ENCODE measurements around the gene ASB11.
"Not testable (repeated sequence)": the region's sequence is repeated elsewhere in the genome, so short reads cannot be mapped to it uniquely, and the experiment has no call there.

Gene ASB11

DNA sequence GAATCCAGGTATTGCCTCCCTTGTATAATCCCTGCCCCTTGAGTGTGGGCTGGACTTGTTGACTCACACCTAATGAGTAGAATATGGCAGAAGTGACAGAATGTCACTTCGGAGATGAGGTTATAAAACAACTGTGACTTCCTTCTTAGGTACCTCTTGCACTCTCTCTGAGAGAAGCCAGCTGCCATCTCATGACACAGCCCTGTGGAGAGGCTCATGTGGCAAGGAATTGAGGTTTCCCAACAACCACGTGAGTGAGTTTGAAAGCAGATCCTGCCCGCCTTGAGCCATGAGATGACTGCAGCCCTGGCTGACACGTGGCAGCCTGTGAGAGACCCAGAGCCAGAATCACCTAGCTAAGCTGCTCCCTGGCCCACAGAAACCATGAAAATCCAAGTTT, 13.5 kb downstream of the ASB11 start:
- DNase-seq = peak; percentile 5

DNA sequence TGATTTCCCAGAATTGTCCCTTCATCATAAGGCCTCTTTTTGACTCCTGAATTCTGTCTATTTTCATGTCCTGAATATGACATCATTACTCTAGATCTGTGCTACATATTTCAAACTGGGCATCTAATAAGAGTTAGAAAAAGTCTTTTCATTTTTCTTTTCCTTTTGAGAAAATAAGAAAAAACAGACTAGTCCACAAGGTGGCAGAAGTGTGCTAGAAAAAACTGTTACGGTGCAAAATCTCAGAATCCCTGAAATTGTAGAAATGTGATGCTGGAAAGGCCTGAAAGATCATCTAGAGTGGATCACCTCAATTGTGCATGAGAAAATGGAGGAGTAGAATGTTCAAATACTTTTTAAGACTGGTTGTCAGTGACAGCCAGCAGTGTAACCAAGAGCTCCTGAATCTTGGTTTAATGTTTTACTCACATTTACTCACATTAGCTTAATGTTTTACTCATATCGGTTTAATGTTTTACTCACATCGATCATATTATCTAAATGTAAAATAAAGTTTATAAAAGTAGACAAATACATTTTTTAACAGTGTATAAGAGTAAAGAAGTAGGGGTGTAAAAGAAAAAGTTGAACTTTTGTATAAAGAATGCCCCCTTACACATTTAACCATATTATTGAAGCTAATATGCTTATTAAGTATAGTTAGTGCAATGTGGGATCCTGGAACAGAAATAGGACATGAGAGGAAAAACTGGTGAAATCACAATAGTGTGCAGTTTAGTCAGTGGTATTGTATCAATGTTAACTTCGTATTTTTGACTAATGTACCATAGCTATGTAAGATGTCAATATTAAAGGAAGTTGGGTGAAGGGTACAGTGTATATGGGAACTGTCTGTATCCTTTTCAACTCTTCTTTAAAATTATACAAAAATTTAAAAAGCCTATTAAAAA, 15.2 kb downstream of the ASB11 start:
- no peak for DNase-seq

DNA sequence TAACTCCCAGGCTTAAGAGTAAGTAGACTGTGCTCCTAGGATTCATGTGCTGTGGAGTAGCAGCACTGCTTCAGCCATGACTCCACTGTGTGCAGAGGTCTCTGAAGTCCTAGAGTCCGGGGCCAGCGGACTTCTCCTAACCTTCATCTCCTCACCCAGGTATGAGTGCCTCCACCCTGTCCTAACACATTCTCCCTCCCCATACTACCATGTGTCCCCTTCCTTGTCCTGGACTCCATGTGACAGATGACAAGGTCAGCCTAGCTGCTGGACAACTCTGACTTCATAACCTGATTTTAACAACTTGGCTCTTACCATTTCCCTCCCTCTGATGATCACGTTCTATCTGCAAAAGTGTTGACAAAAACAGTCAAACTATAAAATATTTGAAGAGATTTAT, 16.7 kb downstream of the ASB11 start:
- no peak for DNase-seq

DNA sequence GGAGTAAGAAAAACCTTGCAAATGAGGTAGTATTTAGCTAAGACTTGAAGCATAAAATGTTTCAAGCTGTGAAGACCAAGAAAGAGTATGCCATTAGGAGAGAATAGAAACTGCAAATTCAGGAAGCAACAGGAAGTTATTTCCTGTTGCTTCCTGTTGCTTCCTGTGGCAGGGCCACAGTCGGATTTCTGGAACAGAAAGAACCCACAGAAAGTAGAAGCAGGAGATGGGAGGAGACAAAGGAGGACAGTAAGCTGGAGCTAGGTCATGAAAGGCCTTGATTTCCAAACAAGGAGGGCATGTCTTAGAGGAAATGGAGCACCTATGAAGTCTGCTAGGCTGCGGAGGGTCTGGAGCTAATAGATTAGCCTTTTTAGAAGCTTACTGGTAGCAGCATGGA, 17.2 kb downstream of the ASB11 start:
- no peak for DNase-seq

DNA sequence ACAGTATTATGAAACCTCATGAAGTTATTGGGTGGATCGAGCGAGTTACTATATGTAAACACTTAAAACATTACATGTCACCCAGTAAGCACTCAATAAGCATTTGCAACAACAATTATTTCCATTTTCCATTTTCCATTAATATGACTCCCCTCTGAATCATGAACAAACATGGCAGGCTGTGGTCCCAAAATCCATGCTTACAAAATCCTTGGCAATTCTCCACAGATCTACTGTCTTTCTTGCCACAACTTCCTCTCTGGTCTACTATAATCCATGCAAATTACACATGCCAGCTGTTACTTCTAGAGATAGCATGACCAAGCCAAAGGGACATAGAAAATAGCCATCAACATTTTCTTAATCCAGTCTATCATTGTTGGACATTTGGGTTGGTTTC, 22.0 kb downstream of the ASB11 start:
- no peak for DNase-seq

DNA sequence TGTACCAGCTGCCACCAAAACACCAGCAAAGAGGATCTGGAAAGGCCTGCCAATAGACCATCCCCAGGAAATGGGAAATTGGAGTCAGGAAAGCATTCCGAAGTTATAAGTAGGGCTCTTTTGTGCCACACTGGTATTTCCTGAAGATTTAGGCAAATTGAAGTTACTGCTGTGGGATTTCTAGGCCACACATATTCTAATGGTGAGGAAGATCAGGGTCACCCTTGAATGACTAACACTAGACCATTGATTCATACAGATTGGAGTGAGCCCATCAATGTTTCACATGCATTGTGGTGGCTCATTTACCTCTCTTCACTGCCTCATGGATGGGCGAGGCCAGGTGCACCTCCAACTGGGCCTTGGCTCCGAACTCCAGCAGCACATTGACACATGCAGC, 22.6 kb downstream of the ASB11 start:
- no peak for DNase-seq

DNA sequence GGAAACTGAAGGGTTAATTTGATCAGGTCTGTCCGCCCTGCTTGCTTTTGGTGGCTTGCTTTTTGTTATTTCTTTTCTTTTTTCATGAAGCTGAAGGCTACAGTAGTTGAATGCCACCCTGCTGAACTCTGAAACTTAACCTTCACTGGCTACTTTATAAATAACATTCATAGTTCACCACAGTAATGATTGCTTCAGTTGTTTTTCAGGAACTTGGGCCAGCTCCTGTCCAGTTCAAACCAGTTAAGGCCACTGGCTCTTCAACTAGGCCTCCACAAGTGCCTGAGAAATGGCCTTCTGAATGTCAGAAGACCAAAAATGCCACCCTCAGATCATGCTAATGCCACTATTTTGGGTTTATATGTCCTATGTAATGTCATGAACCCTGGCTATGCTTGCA, 37.8 kb downstream of the ASB11 start:
- DNase-seq = no peak

DNA sequence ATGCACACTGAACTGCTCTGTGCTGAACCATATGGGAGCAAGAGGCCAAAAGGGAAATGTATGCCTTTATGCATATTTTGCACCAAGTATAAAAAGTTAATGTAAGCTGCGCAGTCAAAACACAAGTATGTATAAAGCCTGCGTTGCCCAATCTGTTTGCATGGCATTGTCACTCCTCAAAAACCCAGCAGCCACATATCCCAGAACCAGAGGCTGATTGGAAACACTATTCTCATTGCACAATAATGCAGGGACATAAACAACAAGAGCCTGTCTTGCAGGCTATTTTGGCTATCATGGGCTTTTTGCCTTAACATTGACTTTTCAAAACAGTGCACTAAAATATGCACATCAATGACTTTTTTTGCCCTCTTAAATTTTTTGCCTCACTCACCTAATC, 40.5 kb downstream of the ASB11 start:
- DNase-seq = no peak

DNA sequence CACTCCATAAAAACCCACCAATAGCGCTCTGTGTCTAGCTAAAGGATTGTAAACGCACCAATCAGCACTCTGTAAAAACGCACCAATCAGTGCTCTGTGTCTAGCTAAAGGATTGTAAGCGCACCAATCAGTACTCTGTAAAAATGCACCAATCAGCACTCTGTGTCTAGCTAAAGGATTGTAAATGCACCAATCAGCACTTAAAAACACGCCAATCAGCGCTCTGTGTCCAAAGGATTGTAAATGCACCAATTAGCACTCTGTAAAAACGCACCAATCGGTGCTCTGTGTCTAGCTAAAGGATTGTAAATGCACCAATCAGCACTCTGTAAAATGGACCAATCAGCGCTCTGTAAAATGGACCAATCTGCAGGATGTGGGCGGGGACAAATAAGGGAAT, 42.2 kb downstream of the ASB11 start:
- not testable (repeated sequence) for DNase-seq

DNA sequence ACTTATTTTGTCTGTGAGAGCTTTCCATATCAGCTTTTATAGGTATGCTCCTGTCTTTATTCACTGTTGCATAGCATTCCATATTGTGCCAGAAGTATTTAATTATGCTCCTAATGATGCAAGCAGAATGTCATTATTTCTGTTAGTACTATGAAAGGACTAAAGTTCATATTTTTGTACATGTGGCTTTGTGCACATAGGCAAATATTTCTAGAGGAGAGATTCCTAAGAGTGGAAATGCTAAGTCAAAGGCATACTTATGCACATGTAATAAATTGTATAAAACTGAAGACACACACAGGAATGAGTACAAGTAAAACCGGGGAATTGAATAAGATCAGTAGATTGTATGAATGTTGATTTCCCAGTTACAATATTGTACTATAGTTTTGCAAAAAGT, 43.7 kb downstream of the ASB11 start:
- no peak for DNase-seq

DNA sequence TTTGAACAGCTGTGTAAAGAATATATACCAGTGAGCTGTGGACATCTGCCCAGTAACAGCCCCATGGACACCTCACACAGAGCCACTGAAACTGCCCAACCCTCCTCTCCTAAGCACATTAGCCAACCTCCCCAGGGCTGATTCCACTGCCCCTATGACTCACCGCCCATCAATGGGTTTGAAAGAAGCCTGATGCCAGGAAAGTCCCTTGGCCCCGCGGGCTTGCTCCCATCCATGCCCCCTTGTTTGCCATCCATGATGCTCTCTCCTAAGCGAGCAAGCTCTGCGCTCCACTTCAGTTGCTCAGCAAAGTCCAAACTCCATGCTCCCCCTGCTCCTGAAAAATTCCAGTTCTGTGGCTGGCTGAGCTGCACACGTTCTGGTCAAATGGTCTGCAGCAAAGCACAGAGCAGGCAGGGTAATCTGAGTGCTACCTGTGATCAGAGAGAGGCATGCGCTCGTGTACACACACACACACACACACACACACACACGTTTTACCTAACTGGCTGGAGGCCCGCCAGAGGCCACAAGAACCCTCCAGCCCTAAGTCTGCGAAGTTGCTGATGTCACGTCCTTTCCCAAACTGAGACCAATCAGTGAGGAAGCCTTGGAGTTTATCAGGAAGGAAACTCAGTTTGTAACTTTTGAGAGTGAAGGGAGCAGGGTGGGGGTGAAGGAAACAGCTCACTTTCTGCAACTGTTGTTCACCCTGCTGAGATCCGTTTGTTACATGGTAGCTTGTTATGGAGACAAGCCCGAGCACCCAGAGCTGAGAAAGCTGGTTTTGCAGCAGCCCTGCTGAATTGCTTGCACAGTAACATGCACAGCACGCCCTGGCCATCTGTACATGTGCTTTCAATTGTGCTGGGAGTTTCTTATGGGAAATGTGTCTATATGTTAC, 45.6 kb downstream of the ASB11 start, which contains the start of gene ASB9:
Gene ASB9, minus strand, starts transcription at position 466 of the 904 bp plus-strand sequence. Its CDS starts 209 bp downstream, at position 257.
- peak; percentile 20 for DNase-seq

DNA sequence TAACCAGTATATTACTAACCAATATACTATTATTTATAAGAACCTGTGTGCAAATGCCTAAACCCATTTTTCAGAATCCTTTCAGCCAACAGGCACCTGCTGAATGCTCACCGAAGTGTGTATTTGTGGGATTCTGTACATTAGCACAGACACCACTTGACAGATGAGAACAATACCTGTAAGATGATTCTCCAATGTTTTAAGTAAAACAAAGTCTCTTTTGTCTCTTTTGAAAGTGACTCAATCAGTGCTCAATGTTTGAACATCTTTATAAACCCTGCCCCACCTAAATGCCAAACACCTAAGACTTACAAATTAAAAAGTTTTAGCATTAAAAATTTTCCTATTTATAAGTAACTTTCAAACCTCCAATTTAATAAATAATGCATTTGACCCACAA, 46.3 kb downstream of the ASB11 start:
- DNase-seq = no peak

DNA sequence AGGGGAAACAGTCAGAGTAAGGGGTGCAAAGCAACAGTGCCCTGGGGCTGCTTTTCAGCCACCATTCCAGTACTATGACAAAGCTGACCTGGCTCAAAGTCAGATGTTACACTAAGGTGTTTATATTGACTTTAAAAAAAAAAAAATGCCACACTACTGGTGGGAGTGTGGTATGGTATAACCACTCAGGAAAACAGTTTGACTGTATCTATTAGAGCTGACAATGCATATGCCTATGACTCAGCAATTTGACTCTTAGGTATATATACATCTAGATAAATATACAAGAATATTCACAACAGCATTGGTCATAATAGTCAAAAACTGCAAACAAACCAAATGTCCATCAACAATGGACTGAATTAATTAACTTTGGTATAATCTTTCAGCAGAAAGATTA, 60.6 kb downstream of the ASB11 start:
- no peak for DNase-seq

DNA sequence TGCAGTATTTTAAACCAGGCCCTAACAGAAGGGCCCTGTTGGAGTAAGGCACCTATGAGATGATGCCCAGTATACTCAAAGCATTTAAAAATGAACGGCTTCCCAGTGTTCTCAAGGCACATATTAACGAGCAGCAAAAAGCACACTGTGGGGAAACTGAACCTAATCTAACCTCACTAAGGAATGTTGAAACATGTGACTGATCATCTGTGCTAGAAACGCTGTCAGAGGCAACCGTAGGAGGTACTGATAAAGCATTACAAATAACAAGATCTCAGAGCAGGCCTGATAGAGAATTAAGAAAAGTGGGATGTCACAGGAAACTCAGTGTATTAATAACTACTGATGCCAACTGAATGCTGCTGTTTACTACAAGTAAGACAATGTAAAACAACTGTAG, 69.5 kb downstream of the ASB11 start:
- DNase-seq = no peak

DNA sequence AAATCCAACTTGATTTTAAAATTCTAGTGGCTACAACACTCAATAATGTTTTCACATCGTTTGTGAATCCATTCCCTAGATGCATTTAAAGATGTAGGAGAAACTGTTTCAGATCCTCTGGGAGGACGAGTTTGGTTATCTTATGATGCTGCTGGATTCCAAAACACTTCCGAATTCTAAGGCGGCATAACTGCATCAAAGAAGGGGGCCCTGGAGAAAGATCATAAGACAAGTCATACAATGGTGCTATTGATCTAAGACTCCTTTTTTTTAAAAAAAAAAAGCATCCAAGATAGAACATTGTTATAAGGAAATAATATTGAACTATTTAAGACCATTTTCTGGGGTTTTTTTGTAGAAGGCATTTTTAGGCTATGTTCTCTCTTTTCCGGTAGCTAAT, 71.0 kb downstream of the ASB11 start:
- DNase-seq = no peak

DNA sequence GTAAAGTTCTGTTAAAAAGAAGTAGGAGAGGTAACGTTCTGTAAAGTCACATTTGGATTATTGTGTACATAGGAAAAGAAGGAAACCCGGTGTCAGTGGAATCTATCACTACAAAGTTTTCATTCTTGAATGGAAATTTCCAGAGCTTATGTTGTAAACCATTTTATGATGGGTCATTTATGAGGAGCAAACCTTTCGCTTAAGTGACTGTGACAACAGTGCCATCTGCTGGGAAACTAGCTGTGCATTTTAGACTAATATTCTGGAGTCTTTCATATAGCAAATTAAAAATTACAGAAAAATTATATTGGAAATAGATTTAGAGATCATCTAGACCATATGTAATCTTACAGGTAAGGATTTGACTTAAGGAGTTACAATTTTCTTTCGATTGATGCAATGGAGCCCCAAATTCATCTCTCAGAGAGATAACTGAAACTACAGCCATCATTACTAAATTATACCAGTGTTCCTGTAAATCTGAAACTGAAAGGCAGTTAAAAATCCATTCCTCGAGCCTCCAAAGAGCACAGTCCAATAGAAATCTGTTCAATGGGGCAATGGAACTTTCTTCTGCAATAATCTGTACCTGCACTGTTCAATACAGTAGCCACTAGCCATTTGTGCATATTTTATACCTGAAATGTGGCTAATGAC, 72.4 kb downstream of the ASB11 start:
- peak; percentile 41 for DNase-seq

DNA sequence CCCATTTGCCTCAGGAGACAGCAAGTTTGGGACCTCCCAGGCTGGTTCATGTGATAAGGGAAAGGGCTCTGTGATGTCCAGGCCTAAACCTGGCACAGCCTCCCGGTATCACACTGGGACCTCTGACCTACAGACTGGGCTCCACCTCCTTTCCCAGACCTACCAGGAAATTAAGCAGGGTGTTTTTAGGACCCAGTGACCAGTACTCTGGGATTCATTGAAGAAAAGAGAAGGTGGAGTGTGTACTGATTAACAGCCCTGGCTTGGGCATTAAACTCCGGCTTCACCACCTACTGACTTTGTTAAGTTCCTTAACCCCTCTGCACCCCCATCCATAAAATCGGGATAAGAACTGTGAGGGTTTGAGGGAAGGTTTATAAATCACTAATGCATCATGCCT, 74.1 kb downstream of the ASB11 start:
- DNase-seq = no peak

DNA sequence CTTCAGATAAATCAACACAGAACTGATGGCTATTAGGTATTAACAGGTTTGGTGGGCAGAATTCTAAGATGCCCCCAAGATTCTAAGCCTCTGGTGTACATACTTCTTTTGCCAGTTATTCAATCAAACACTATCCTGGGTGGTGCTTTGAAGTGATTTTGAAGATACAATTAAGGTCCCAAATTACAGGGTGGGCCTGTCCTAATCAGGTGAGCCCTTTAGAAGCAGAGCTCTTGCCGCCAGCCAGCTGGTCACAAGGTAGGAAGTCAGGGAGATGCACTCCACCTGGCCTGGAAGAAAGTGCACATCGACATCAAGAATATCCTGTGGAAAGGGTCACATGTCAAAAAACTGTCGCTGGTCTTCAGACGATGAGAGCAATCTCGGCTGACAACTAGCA, 75.0 kb downstream of the ASB11 start:
- DNase-seq = no peak

DNA sequence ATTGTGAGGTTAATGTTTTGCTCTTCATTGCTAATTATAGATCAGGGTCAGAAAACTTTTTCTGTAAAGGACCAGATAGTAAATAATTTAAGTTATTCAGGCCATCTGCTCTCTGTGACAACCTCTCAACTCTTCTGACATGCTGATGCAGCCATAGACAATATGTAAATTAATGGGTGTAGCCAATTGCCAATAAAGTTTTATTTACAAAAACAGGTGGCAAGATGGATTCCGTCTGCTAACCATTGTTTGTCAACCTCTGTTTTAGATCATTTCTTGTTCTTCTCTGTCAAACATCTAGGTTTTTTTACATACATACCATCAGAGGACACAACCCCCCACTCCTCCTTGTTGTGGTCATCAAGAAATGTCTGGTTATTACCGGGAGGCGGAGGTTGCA, 79.3 kb downstream of the ASB11 start:
- no peak for DNase-seq

DNA sequence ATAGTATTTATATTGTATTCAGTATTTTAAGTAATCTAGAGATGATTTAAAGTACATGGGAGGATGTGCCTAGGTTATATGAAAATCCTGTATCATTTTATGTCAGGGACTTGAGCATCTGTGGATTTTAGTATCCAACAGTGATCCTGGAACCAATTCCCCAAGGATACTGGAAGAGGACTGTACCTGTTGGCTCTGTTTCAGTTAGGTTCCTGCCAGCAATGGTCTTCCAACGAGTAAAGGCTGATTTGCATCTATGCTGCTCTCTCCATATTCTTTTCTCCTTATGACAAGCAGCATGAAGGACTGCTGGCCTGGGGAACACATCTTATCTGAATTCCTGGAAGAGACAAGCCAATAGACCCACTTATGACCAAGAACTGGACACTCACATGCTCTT, 80.4 kb downstream of the ASB11 start:
- no peak for DNase-seq

DNA sequence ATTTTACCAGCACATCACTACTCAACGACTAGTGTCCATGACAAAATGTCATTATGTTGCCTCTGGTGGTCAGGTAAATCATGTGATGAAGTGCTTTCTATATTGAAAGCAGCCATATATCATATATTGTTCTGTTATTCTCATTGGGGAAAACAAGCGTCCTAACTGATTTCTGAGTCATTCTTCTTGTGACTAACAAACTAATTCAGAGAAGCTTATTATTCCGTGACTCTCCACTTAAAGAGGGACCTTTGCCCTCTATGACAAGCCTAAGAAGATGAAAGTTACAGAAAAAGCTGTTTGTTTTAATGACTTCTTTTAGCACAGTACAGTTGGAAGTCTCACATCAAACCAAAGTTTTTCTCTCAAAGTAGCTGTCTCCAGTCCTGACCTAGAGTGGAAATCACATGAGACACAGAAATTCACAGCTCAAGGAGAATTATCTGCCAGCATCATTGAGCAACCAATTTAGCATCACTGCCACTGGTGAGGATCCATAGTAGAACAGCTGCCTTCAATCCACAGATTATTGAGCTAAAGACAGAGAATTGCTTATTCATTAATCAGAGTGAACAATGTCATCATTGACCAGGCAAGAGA, 81.9 kb downstream of the ASB11 start:
- no peak for DNase-seq
